GM21367 (cell line): ENCODE results near the gene USF3.
"Not testable (repeated sequence)": the region's sequence is repeated elsewhere in the genome, so short reads cannot be mapped to it uniquely, and the experiment has no call there.

Experiments used
- ATAC-seq: cut with Tn5 transposase; IDR thresholded peaks from one replicate; pipeline ENCODE4 v1.9.1; 2021; ENCODE audit not compliant: unreplicated experiment

USF3 gene

DNA sequence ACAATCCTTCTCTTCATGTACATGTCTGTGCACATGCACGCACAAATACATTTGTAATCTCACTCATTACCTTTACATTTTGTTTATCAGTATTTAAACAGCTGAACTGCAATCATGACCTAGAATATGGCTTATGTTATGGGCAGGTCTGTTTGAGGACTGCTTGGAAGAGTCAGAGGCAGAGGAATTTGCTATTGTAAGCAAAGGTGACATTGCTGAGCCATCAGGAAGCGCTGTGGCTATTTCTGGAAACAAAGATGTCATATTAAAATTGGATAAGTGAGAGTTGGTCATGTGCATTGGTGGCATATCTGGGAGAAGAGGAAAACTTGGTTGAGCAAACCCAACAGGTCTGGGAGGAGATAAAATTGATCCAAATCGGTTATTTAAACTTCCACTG, 41.6 kb downstream of the USF3 start:
- ATAC-seq, result no peak

GRCh38 chr3:113654310-113654709, 42.1 kb downstream of the USF3 start:
- ATAC-seq, result no peak

DNA sequence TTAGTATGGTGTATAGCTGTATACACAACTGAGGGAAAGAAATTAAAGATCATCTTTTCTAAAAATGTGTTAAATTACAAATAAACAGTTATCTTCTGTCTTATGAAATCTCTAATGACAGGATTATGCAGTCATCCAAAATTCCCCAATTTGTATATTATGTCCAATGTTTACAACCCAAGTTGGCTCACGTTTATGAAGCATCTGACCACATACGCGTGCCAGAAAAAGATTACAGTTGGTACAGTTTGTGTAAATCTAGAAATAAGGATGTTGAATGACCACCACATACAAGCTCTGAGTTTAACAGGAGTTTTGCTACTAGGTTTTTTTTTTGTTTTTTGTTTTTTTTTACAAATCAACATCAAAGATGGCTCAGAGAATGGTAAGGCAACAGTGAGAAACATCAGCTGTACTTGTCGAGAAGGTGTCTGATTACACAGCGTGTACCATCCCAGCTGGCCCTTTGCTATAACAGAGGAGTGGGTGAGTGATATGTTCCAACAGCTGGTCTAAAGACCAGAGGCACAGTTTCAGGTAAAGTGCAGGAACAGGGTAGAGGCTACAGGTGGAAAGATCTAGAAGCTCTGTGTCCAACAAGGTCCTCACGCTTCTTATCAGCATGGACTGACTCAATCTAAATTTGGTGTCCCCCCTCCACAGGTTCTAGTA, 47.1 kb downstream of the USF3 start:
- no peak for ATAC-seq

DNA sequence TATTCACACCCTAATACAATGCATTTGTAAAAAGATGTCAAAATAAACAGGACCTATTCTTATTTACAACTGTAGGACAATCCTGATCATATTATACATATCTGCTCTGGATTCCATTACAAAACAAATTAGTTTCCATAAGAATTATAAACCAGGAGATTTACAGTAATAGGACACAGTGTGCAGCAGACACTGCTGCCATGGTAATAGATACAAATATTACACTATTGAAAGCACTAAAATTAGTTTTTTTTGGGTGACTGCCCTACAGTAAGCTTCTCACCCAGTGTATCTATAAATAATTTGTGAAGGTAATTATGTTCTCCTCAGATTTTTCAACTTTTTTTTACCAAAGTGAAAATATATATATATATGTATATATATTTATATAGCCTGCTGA, 47.9 kb downstream of the USF3 start:
- ATAC-seq, result no peak

GRCh38 chr3:113643583-113643982, 52.9 kb downstream of the USF3 start:
- ATAC-seq, result no peak

DNA sequence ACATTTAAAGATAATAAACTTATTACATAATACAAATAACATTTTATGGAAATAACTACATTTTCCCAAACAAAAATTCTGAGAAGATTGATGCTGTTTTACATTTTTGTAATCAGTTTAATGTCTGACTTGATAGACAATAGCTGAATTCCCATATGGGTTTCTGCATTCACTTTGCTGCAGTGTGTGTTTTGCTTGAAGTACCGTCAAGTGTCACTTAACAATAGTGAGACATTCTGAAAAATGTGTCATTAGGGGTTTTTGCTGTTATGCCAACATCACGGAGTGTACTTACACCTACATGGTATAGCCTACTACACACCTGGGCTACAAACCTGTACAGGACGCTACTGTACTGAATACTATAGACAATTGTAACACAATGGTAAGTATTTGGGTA, 57.5 kb downstream of the USF3 start:
- no peak for ATAC-seq

GRCh38 chr3:113637756-113638155, 58.7 kb downstream of the USF3 start:
- ATAC-seq, result no peak

DNA sequence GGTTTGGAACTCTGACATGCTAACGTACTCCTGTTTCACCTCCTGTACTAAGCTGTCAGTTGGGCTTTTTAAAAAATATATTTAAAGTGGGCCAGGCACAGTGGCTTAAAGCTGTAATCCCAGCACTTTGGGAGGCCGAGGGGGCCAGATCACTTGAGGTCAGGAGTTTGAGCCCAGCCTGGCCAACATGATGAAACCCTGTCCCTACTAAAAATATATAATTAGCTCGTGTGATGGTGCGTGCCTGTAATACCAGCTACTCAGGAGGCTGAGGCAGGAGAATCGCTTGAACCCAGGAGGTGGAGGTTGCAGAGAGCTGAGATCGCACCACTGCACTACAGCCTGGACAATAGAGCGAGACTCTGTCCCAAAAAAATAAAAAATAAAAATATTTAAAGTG, 60.4 kb downstream of the USF3 start:
- not testable (repeated sequence) for ATAC-seq

GRCh38 chr3:113634782-113635474, 61.5 kb downstream of the USF3 start:
- no peak for ATAC-seq

- ATAC-seq, result no peak
Observed at GRCh38 chr3:113631573-113631972, 64.9 kb downstream of the USF3 start.

DNA sequence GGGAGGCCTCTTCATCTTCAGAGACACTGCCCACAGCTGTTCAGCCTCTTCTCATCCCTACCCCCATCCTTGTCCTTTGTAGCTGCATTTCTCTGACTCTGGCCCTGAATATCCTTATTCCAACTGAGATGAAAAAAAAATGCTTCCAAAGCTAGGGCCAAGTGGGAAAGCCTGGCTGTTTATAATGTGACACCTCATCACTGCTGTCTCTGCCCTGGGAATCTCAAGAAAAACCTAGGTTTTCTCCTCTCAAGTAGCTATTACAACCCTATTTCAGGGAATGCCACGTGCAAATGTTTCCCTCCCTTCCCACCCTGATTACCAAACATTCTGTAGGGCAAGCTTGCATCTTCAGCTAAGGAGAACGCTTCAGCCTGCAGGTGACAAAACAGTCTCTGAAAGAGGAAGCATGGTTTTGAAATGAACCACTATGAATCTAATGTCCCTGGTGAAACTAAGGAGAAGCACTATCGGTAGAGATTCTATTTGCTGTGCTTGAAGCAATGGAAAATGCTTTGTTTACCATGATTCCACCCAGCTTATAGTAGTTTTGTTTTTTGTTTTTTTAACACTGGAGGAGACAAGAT, 65.4 kb downstream of the USF3 start:
- no peak for ATAC-seq

- no peak for ATAC-seq
Observed at GRCh38 chr3:113629584-113630421, 66.6 kb downstream of the USF3 start.

- no peak for ATAC-seq
Observed at GRCh38 chr3:113628788-113629187, 67.7 kb downstream of the USF3 start.

DNA sequence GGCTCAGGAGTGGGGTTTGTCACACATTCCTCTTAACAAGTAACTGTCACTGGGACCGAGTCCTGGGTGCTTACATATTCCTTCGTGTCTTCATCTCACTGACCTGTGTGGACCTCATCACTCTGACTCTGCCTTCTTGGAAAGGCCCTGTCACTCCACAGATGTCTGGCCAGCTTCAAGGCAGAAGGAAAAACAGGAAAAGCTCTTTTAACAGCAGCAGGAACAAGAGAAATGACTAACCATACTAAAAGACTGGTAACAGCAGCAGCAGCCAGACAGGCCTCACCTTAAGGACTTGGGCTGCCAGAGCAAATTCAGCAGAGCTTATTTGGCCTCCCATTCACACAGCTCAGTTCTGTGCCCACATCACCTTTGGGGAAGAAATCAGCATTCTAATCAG, 68.1 kb downstream of the USF3 start:
- ATAC-seq, result no peak

DNA sequence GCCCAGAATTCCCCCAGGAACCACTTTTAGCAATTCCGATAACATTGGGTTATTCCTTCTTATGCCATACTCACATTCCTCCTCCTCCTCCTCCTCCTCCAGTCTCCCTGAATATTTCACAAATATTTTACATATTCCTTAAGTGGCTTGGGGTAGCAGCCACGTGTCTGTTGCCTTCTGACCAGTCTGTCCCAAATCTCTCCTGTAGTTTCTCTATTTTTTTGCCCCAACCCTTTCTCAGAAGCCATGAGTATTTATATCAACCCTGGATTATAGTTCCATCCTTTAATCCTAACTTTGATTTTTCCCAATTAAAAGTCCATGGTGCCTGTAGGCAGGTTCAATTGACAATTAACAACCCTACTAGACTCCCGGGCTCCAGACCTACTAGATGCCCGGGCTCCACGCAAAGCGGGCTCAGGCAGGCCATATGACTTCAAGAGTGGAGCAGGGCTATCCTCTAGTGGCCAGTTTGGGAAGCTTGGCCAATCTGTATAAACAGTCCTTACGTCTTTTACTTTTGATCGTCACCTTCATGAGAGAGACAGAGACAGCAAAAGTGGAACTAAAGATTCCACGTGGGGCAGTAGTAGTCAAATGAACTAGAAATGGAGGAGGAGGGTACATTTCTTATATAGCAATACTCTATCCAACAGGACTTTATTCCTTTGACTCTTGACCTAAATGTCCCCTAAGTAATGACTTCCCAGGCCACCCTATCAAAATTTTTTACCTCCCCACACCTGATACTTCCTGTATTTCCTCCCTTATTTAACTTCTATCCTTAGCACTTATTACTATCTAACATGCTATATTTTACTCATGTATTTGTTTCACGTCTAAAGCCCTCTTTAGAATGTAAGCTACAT, 69.7 kb downstream of the USF3 start:
- ATAC-seq, result peak; percentile 58

DNA sequence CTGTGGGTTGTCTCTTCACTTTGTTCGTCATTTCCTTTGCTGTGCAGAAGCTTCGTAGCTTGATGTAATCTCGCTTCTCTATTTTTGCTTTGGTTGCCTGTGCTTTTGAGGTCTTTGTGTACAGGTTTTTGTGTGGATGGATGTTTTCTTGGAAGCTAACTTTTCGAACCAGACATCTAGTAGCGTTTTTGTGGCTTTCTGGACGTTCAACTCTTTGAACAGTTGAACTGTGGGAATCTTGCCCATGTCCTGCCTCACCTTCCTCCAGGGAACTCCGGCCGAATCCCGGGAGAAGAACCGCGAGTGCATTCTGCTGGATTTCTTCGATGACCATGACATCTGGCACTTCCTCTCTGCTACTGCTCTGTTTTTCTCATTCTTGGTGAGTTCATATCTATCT, 70.6 kb downstream of the USF3 start:
- no peak for ATAC-seq

GRCh38 chr3:113623811-113624210, 72.6 kb downstream of the USF3 start:
- ATAC-seq, result no peak

- no peak for ATAC-seq
Observed at GRCh38 chr3:113623324-113623723, 73.1 kb downstream of the USF3 start.

DNA sequence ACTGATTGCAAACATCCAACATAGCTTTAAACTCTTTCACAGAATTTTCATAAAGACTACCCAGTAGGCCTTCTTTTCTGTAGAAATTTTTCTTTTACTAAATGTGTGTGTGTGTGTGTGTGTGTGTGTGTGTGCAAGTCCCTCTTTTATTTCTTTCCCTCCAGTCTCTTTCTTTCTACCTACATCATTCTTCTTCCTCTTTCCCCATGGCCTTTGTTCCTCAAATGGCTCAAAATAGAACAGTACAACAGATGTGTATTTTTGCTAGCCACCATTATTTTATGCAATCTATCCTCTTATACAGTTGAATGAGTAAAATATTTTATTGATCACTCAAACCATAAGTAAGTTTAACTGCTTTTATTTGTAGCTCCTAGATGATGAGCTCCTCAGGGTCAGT, 76.4 kb downstream of the USF3 start:
- ATAC-seq, result no peak

- no peak for ATAC-seq
Observed at GRCh38 chr3:113617726-113618125, 78.7 kb downstream of the USF3 start.

DNA sequence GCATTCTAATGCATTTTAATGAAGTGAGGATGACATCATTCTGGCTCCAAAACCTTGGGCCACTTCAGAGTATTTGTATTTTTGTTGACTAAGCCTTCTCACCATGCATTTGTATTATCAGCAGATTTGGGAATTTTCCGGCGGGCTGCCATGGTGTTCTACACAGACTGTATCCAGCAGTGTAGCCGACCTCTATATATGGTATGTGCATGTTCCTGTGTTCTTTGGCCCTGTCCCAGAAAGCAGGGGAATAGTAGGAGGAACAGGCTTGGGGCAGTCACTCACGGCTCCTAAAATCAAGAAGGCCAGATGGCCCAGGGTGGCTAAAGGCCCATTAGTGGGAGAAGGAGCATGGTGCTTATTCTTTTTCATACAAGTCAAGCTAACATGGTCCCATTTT, 80.5 kb downstream of the USF3 start:
- ATAC-seq, result no peak
